Mammary epithelial cell (primary cell): ENCODE results near the gene HDHD2.

Experiments used
- EZH2 ChIP-seq: IDR thresholded peaks from 2 replicates; pipeline ENCODE4 v1.6.1; 2012; ENCODE audit warnings: low read length, inconsistent platforms, borderline replicate concordance
- TF ChIP-seq, protein P1 (sequence below), 2 donors: IDR thresholded peaks in 1 of 2; conservative IDR thresholded peaks in 1 of 2; 2 replicates each; pipeline ENCODE4 v1.5.1; 2011 to 2012; ENCODE audit warnings: inconsistent platforms in 2 of 2, low read length in 2 of 2, mild to moderate bottlenecking in 2 of 2, control low read depth in 1 of 2, low read depth in 1 of 2; ENCODE audit not compliant: insufficient read depth in 1 of 2; ENCODE audit errors: extremely low read depth in 1 of 2

GRCh38 chr18:47067648-47068047 lies 82.7 kb downstream of the HDHD2 start:
- no peak for TF ChIP-seq EZH2
- TF ChIP-seq, protein P1, sequence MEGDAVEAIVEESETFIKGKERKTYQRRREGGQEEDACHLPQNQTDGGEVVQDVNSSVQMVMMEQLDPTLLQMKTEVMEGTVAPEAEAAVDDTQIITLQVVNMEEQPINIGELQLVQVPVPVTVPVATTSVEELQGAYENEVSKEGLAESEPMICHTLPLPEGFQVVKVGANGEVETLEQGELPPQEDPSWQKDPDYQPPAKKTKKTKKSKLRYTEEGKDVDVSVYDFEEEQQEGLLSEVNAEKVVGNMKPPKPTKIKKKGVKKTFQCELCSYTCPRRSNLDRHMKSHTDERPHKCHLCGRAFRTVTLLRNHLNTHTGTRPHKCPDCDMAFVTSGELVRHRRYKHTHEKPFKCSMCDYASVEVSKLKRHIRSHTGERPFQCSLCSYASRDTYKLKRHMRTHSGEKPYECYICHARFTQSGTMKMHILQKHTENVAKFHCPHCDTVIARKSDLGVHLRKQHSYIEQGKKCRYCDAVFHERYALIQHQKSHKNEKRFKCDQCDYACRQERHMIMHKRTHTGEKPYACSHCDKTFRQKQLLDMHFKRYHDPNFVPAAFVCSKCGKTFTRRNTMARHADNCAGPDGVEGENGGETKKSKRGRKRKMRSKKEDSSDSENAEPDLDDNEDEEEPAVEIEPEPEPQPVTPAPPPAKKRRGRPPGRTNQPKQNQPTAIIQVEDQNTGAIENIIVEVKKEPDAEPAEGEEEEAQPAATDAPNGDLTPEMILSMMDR (conservative IDR thresholded peaks at IDR 0.05 in 1 of 2, IDR thresholded peaks at IDR 0.05 in 1 of 2; ENCODE audit: extremely low read depth in 1 of 2, insufficient read depth in 1 of 2, low read depth in 1 of 2, low read length in 2 of 2) = no peak
